Thoracic aorta (tissue), 2 donors: ENCODE measurements around the gene PTPDC1. TPM values are rescaled to one million over a fixed set of nuclear protein-coding genes. Genes with fewer than 3 reads are reported as not detected.

ENCODE experiments used
- ATAC-seq: fragments of 150-250 bp; one replicate; pipeline ENCODE4 v1.8.0; 2017; ENCODE audit warnings: low read depth; ENCODE audit not compliant: insufficient number of reproducible peaks, low FRiP score
- DNase-seq: peaks from one replicate; pipeline ENCODE4 v3.0.0-alpha.2; 2020; ENCODE audit warnings: low spot score
- H3K27ac ChIP-seq, 2 donors: fragments of 200-600 bp; sonication (generic); 1 replicate in 1 of 2; 2 replicates in 1 of 2; pipeline ENCODE4 v1.5.1; 2016; ENCODE audit warnings: mild to moderate bottlenecking in 2 of 2, moderate library complexity in 2 of 2
- H3K27me3 ChIP-seq: fragments of 200-600 bp; sonication (generic); replicated peaks from 2 replicates; pipeline ENCODE4 v1.6.0; 2016; ENCODE audit warnings: mild to moderate bottlenecking; ENCODE audit not compliant: insufficient read depth
- H3K36me3 ChIP-seq: fragments of 200-600 bp; sonication (generic); one replicate; pipeline ENCODE4 v1.5.1; 2016
- H3K4me1 ChIP-seq, 2 donors: fragments of 200-600 bp; sonication (generic); 1 replicate in 1 of 2; 2 replicates in 1 of 2; pipeline versions ENCODE4 v1.5.1 to v1.6.0; 2016; ENCODE audit warnings: low read depth in 2 of 2, mild to moderate bottlenecking in 1 of 2; ENCODE audit not compliant: control insufficient read depth in 1 of 2
- H3K4me3 ChIP-seq: fragments of 200-600 bp; sonication (generic); 2 replicates; pipeline ENCODE4 v1.5.1; 2016; ENCODE audit warnings: mild to moderate bottlenecking
- H3K9me3 ChIP-seq: fragments of 200-600 bp; sonication (generic); 2 replicates; pipeline ENCODE4 v1.5.1; 2016
- total RNA-seq, 2 donors: library from RNA; depleted of rRNA; stranded (reverse); fragments of >200 nt; gene quantifications; one replicate each; pipeline versions ENCODE4 v1.1.0 to v1.2.3, GENCODE V29; 2016
- TF ChIP-seq, protein P1 (sequence below): fragments of 200-600 bp; sonication (generic); IDR thresholded peaks from one replicate; pipeline ENCODE4 v1.5.1; 2019; ENCODE audit warnings: antibody characterized with exemption

PTPDC1 gene
- total RNA-seq, 2 donors from 2014 or later, result 24.8 to 25.7 TPM

DNA sequence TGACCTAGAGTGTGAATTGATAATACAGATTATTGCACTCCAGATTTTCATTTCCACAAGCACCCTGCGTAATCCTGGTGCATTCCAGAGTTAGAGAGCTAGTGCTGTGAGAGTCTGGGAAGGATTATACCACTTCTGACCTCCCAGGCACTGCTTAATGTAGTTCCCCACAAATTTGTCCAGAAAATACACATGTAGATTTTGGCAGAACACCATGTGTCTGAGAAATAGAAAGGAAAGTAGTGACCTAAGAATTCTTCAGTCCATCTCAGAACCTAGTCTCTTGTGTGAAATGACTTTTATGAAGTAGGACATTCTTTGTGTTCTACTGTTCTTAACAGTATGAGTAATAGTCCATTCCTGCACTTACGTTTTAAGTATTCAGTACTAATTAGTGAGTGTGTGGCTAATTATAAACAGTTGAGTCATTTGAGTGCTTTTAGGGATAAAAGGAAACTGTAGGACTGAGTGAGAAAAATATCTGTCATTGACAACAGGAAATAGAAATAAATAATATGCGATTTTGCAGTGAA is 27.8 kb upstream of the PTPDC1 start:
- H3K27me3 ChIP-seq, result no peaks in the 10 kb centered on the region
- DNase-seq, result no peak
- H3K27ac ChIP-seq, result peak overlapping the region; percentile 55 to 60
- H3K36me3 ChIP-seq, result no peaks in the 10 kb centered on the region
- peak; percentile 85 for ATAC-seq
- TF ChIP-seq, protein P1, sequence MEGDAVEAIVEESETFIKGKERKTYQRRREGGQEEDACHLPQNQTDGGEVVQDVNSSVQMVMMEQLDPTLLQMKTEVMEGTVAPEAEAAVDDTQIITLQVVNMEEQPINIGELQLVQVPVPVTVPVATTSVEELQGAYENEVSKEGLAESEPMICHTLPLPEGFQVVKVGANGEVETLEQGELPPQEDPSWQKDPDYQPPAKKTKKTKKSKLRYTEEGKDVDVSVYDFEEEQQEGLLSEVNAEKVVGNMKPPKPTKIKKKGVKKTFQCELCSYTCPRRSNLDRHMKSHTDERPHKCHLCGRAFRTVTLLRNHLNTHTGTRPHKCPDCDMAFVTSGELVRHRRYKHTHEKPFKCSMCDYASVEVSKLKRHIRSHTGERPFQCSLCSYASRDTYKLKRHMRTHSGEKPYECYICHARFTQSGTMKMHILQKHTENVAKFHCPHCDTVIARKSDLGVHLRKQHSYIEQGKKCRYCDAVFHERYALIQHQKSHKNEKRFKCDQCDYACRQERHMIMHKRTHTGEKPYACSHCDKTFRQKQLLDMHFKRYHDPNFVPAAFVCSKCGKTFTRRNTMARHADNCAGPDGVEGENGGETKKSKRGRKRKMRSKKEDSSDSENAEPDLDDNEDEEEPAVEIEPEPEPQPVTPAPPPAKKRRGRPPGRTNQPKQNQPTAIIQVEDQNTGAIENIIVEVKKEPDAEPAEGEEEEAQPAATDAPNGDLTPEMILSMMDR, result no peak
- H3K9me3 ChIP-seq, result peaks cover 2% of the 10 kb centered on the region
- H3K4me3 ChIP-seq, result peak overlapping the region; percentile 37
- peaks cover 4 to 19% of the 10 kb centered on the region in 2 donors for H3K4me1 ChIP-seq

DNA sequence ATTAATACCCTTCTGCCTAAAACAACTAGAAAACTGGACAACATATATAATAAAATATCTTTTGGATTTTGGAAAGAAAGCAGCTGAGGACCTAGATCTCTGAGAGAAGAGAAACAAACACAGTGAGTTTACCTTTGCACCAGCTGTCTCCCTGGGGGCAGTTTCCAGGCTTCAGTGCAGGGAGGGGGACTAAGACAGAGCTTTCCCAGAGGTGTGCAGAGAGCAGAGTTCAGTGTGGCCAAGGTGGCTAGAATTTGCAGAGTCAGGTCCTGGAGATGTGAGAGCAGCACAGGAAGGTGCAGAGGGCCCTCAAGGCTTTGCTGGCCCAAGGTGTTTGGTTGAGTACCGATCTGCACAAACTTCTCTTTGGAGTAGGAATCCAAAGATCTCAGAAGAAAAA is 26.3 kb upstream of the PTPDC1 start:
- Histone ChIP-seq H3K27me3 (no peaks in the 10 kb centered on the region), H3K27ac (no peak overlapping the region), H3K4me3 (no peak overlapping the region), H3K4me1 (peaks cover 4 to 19% of the 10 kb centered on the region in 2 donors), H3K36me3 (no peaks in the 10 kb centered on the region), H3K9me3 (peaks cover 4% of the 10 kb centered on the region)
- no peak for DNase-seq
- no peak for ATAC-seq
- TF ChIP-seq, protein P1, result no peak

DNA sequence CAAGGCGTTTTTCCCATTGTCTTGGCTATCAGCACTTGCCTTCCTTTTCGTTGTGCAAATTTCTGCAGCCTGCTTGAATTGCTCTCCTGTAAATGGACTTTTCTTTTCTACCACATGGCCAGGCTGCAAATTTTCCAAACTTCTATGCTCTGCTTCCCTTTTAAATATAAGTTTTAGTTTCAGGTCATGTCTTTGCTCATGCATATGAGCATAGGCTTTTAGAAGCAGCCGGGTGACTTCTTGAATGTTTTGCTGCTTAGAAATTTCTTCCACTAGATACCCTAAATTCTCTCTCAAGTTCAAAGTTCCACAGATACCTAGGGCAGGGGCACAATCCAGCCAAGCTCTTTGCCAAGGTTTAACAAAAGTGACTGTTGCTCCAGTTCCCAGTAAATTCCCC is 22.4 kb upstream of the PTPDC1 start:
- Histone ChIP-seq H3K4me1 (peaks cover 3 to 14% of the 10 kb centered on the region in 2 donors), H3K36me3 (no peaks in the 10 kb centered on the region), H3K9me3 (peaks cover 4% of the 10 kb centered on the region), H3K27me3 (no peaks in the 10 kb centered on the region), H3K4me3 (no peak overlapping the region), H3K27ac (no peak overlapping the region)
- TF ChIP-seq, protein P1, result no peak
- DNase-seq, result no peak
- no peak for ATAC-seq

DNA sequence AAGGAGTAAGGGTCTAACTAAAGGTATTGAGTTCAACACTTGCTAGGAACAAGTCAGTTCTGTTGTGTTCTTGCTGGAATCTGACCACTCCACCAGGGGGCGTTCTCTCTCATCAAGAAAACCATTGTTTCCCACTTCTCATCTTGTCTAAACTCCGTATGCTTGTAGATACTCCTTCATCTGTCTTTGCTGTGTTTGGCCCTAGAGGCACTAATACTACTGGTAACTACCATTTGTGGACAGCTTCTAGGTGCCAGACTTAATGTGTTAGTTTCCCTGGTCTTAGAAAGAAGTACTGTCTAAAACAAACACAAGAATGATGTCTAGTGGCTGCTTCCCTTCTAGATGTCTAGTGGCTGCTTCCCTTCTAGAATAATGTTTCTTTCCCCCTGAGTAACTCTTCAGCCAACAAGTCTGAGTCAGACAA is 18.7 kb upstream of the PTPDC1 start:
- TF ChIP-seq, protein P1, result peak; percentile 86
- H3K27me3 ChIP-seq, result no peaks in the 10 kb centered on the region
- H3K4me3 ChIP-seq, result no peak overlapping the region
- H3K36me3 ChIP-seq, result no peaks in the 10 kb centered on the region
- H3K4me1 ChIP-seq, result peaks cover 0 to 8% of the 10 kb centered on the region in 2 donors
- ATAC-seq, result peak; percentile 68
- DNase-seq, result peak; percentile 36
- peaks cover 4% of the 10 kb centered on the region for H3K9me3 ChIP-seq
- H3K27ac ChIP-seq, result peak overlapping the region; percentile 3 to 50

DNA sequence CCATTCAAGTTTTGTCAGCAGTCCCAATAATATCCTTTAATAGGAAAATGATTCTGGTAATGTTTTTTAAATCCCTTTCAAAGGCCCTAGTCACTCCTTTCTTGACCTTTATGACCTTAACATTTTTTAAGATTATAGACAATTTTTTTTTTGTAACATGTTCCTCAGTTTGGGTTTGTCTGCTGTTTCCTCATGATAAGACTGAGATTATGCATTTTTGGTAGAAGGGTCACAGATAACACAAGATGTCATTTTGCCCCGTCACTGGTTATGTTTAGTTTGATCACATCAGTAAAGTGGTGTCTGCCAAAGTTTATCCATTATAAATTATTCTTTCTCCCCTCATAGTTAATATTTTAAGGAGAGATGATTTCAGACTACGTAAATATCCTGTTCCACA is 16.0 kb upstream of the PTPDC1 start:
- ATAC-seq (no peak), DNase-seq (no peak)
- Histone ChIP-seq H3K4me1 (peaks cover 0 to 8% of the 10 kb centered on the region in 2 donors), H3K36me3 (no peaks in the 10 kb centered on the region), H3K27ac (no peak overlapping the region), H3K9me3 (no peaks in the 10 kb centered on the region), H3K27me3 (no peaks in the 10 kb centered on the region), H3K4me3 (no peak overlapping the region)
- TF ChIP-seq, protein P1, result no peak
